Spleen (tissue), 11 donors: ENCODE measurements around the gene IL11RA. TPM values are rescaled to one million over a fixed set of nuclear protein-coding genes. Genes with fewer than 3 reads are reported as not detected.

ENCODE experiments used
- DNase-seq: peaks from one replicate; pipeline ENCODE4 v3.0.0-alpha.2; 2020
- H3K27ac ChIP-seq, 8 donors: fragments of 200-600 bp; sonication (generic) in 7 of 8; 1 replicate in 4 of 8; 2 replicates in 4 of 8; pipeline versions ENCODE4 v1.5.0 to v1.8.0; 2016 to 2021; ENCODE audit warnings: inconsistent platforms in 4 of 8, mild to moderate bottlenecking in 4 of 8, moderate library complexity in 1 of 8
- H3K27me3 ChIP-seq, 7 donors: fragments of 200-600 bp; sonication (generic) in 6 of 7; replicated peaks in 1 of 7; 1 replicate in 4 of 7; 2 replicates in 3 of 7; pipeline versions ENCODE4 v1.5.0 to v1.8.0; 2016 to 2021; ENCODE audit warnings: inconsistent platforms in 3 of 7, mild to moderate bottlenecking in 1 of 7
- H3K36me3 ChIP-seq, 6 donors: fragments of 200-600 bp; sonication (generic) in 5 of 6; 1 replicate in 4 of 6; 2 replicates in 2 of 6; pipeline versions ENCODE4 v1.5.0 to v1.8.0; 2016 to 2021; ENCODE audit warnings: inconsistent platforms in 2 of 6
- H3K4me1 ChIP-seq, 6 donors: fragments of 200-600 bp; sonication (generic) in 5 of 6; 1 replicate in 3 of 6; 2 replicates in 3 of 6; pipeline versions ENCODE4 v1.5.0 to v1.8.0; 2016 to 2021; ENCODE audit warnings: inconsistent platforms in 3 of 6
- H3K4me3 ChIP-seq, 8 donors: fragments of 200-600 bp; sonication (generic) in 7 of 8; 1 replicate in 4 of 8; 2 replicates in 4 of 8; pipeline versions ENCODE4 v1.5.0 to v1.8.0; 2016 to 2021; ENCODE audit warnings: inconsistent platforms in 4 of 8, mild to moderate bottlenecking in 4 of 8, moderate library complexity in 2 of 8
- H3K9me3 ChIP-seq, 8 donors: fragments of 200-600 bp; sonication (generic) in 7 of 8; 1 replicate in 4 of 8; 2 replicates in 4 of 8; pipeline versions ENCODE4 v1.5.0 to v1.8.0; 2016 to 2021; ENCODE audit warnings: inconsistent platforms in 4 of 8
- POLR2A ChIP-seq, 3 donors: fragments of 450-650 bp; IDR thresholded peaks; one replicate each; pipeline ENCODE4 v1.5.1; 2017; ENCODE audit warnings: antibody characterized with exemption in 3 of 3, mild to moderate bottlenecking in 1 of 3
- POLR2AphosphoS5 ChIP-seq, 3 donors: sonication (generic); formaldehyde crosslinking; IDR thresholded peaks; one replicate each; pipeline ENCODE4 v1.5.1; 2017; ENCODE audit warnings: antibody characterized with exemption in 3 of 3
- WGBS, 5 donors: extraction: QIAGEN DNeasy Blood & Tissue Kit in 3 of 5; methylation state at CpG; one replicate each; pipeline versions ENCODE4 v1.1.5 to v1.1.7; 2013 to 2018; 5-methylcytosine and 5-hydroxymethylcytosine counted together
- intact Hi-C: fragments of 100-400 bp; cut with DNase I; formaldehyde crosslinking; loops from one replicate; pipeline ENCODE4 v1.15.0; 2023; ENCODE audit warnings: low total_unique reads
- polyA plus RNA-seq, 3 donors: library from polyadenylated mRNA; stranded (reverse); fragments of 200-250 nt; gene quantifications; one replicate each; pipeline ENCODE4 v1.2.1, GENCODE V29; 2013
- total RNA-seq, 7 donors: library from RNA; depleted of rRNA in 3 of 7; stranded (reverse); fragments of >200 nt in 3 of 7; fragmentation: NEBNext Ultra II Directional in 4 of 7; extraction: Animal tissue kit (Norgen Biotek cat#: 25700) in 4 of 7; gene quantifications; one replicate each; pipeline versions ENCODE4 v1.1.0 to v1.2.1, GENCODE V29; 2016 to 2021
- TF ChIP-seq, protein P1 (sequence below), 11 experiments: fragments of 200-600 bp in 7 of 11; fragments of 450-650 bp in 4 of 11; sonication (generic) in 4 of 11; IDR thresholded peaks in 8 of 11; conservative IDR thresholded peaks in 3 of 11; 1 replicate in 7 of 11; 2 replicates in 4 of 11; pipeline versions ENCODE4 v1.4.0 to v1.8.0; 2016 to 2021; ENCODE audit warnings: antibody characterized with exemption in 11 of 11, inconsistent platforms in 4 of 11, mild to moderate bottlenecking in 1 of 11
- donor health status: healthy with polysubstance abuse.
- donor health status: DM: no; HTN: no; CAD: no; lungs with moderate emphysema.
- donor health status: DM: no; HTN: no; CAD: no.
- donor health status: Bipolar disorder and iron deficiency.
- donor health status: healthy.
- donor health status: DM: no; HTN: no; CAD: no.
- donor health status: DM: yes; HTN: yes; CAD: no.

IL11RA gene
- total and polyA plus RNA-seq, 10 donors: 16.3 to 43.9 (median 28.9) TPM

- Histone ChIP-seq H3K4me3 (no peak overlapping the region), H3K9me3 (no peaks in the 10 kb centered on the region), H3K27me3 (no peaks in the 10 kb centered on the region), H3K36me3 (peaks cover 0 to 5% (median 0%) of the 10 kb centered on the region in 6 donors), H3K4me1 (peaks cover 0 to 9% (median 0%) of the 10 kb centered on the region in 6 donors), H3K27ac (no peak overlapping the region)
- WGBS, 5 donors: 92 to 98% (median 95%) methylated on average over 3 to 4 of the region's 4 CpGs
- TF ChIP-seq, protein P1, sequence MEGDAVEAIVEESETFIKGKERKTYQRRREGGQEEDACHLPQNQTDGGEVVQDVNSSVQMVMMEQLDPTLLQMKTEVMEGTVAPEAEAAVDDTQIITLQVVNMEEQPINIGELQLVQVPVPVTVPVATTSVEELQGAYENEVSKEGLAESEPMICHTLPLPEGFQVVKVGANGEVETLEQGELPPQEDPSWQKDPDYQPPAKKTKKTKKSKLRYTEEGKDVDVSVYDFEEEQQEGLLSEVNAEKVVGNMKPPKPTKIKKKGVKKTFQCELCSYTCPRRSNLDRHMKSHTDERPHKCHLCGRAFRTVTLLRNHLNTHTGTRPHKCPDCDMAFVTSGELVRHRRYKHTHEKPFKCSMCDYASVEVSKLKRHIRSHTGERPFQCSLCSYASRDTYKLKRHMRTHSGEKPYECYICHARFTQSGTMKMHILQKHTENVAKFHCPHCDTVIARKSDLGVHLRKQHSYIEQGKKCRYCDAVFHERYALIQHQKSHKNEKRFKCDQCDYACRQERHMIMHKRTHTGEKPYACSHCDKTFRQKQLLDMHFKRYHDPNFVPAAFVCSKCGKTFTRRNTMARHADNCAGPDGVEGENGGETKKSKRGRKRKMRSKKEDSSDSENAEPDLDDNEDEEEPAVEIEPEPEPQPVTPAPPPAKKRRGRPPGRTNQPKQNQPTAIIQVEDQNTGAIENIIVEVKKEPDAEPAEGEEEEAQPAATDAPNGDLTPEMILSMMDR (IDR thresholded peaks at IDR 0.05 in 8 of 11, conservative IDR thresholded peaks at IDR 0.05 in 3 of 11): no peak
- TF ChIP-seq POLR2AphosphoS5 (IDR thresholded peaks at IDR 0.05) (no peak), POLR2A (IDR thresholded peaks at IDR 0.05) (no peak)
- no peak for DNase-seq
- intact Hi-C loops: no loop called here
These were observed 32.8 kb downstream of the IL11RA start for GRCh38 chr9:34684816-34685215.

GRCh38 chr9:34685591-34685990, 33.6 kb downstream of the IL11RA start:
- H3K36me3 ChIP-seq: peaks cover 0 to 5% (median 0%) of the 10 kb centered on the region in 6 donors
- DNase-seq: no peak
- WGBS, 5 donors: 84 to 96% (median 93%) methylated on average over 4 of the region's 4 CpGs
- H3K4me1 ChIP-seq: peaks cover 0 to 12% (median 0%) of the 10 kb centered on the region in 6 donors
- no peak overlapping the region for H3K4me3 ChIP-seq
- no peak overlapping the region for H3K27ac ChIP-seq
- TF ChIP-seq, protein P1 (IDR thresholded peaks at IDR 0.05 in 8 of 11, conservative IDR thresholded peaks at IDR 0.05 in 3 of 11): no peak
- no peak for TF ChIP-seq POLR2A (IDR thresholded peaks at IDR 0.05)
- TF ChIP-seq POLR2AphosphoS5 (IDR thresholded peaks at IDR 0.05): no peak
- intact Hi-C loops: no loop called here
- H3K9me3 ChIP-seq: no peaks in the 10 kb centered on the region
- no peaks in the 10 kb centered on the region for H3K27me3 ChIP-seq

- no peak for DNase-seq
- no peaks in the 10 kb centered on the region for H3K9me3 ChIP-seq
- H3K4me1 ChIP-seq: peaks cover 0 to 18% (median 0%) of the 10 kb centered on the region in 6 donors
- 79 to 90% (median 85%) methylated on average over 5 of the region's 5 CpGs for WGBS, 5 donors
- no peaks in the 10 kb centered on the region for H3K27me3 ChIP-seq
- no peak overlapping the region for H3K4me3 ChIP-seq
- TF ChIP-seq POLR2A (IDR thresholded peaks at IDR 0.05) (no peak), POLR2AphosphoS5 (IDR thresholded peaks at IDR 0.05) (no peak)
- TF ChIP-seq, protein P1 (IDR thresholded peaks at IDR 0.05 in 8 of 11, conservative IDR thresholded peaks at IDR 0.05 in 3 of 11): no peak
- intact Hi-C loops: no loop called here
- H3K27ac ChIP-seq: no peak overlapping the region
- H3K36me3 ChIP-seq: peaks cover 0 to 5% (median 0%) of the 10 kb centered on the region in 6 donors
These were observed 34.2 kb downstream of the IL11RA start for GRCh38 chr9:34686231-34686630.

- Histone ChIP-seq H3K9me3 (no peaks in the 10 kb centered on the region), H3K4me1 (peaks cover 0 to 23% (median 0%) of the 10 kb centered on the region in 6 donors), H3K4me3 (no peak overlapping the region), H3K36me3 (peaks cover 0 to 1% (median 0%) of the 10 kb centered on the region in 6 donors), H3K27me3 (no peaks in the 10 kb centered on the region), H3K27ac (no peak overlapping the region)
- intact Hi-C loops: no loop called here
- WGBS, 5 donors: 9 to 30% (median 13%) methylated on average over 1 of the region's 1 CpG
- DNase-seq: no peak
- TF ChIP-seq POLR2A (IDR thresholded peaks at IDR 0.05): no peak
- TF ChIP-seq, protein P1 (IDR thresholded peaks at IDR 0.05 in 8 of 11, conservative IDR thresholded peaks at IDR 0.05 in 3 of 11): no peak
- TF ChIP-seq POLR2AphosphoS5 (IDR thresholded peaks at IDR 0.05): no peak
These were observed 34.7 kb downstream of the IL11RA start for GRCh38 chr9:34686732-34687131.
